Measurements from ENCODE around the gene PRKN.

PRKN gene

GRCh38 chr6:161654209-161654608 is 1073.4 kb downstream of the PRKN start:
- no peak for DNase-seq (ENCODE audit: low read depth)

DNA sequence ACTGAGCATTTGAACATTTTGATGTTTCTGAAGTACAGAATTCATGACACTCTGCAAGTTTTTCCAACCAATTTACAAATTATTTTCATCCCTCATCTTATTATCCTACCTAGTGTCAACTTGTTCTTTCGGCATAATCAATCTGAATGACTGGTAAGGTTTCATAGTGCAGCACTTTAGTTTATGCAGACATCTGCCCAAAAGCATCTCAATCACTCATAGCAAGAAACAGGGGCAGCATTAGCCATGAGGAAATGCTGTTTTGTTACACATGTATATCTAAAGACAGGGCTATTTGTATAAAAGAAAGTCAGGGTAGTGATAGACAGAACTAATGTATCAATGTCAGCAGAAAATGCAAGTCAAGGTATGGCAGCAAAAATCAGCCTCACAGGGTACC is 1075.6 kb downstream of the PRKN start:
- no peak for DNase-seq (ENCODE audit: low read depth)

- DNase-seq (ENCODE audit: low read depth) = no peak
Measured at GRCh38 chr6:161649841-161650240, 1077.7 kb downstream of the PRKN start.

DNA sequence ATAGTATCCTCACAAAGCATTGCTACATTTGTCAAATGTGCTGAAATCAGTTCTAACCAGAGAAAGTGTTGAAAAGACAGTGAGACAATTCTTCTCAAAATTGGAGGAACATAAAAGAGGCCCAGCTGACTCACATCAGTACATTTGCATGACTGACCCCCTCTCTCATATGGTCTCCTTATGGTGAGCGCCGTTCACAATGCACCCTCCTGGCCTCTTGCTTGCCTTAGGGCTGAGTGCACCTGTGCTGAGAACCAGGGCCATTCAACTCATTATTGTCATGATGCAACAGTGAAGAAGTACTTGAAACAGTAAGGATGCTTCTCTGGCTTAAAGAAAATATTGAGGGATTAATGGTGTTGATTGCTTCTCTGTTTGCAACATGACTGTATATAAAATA is 1078.5 kb downstream of the PRKN start:
- no peak for DNase-seq (ENCODE audit: low read depth)

- DNase-seq (ENCODE audit: low read depth) = no peak
Measured at GRCh38 chr6:161647234-161647633, 1080.3 kb downstream of the PRKN start.

GRCh38 chr6:161644521-161644920 is 1083.0 kb downstream of the PRKN start:
- DNase-seq (ENCODE audit: low read depth) = no peak

GRCh38 chr6:161641175-161641574 is 1086.4 kb downstream of the PRKN start:
- DNase-seq (ENCODE audit: low read depth) = no peak

DNA sequence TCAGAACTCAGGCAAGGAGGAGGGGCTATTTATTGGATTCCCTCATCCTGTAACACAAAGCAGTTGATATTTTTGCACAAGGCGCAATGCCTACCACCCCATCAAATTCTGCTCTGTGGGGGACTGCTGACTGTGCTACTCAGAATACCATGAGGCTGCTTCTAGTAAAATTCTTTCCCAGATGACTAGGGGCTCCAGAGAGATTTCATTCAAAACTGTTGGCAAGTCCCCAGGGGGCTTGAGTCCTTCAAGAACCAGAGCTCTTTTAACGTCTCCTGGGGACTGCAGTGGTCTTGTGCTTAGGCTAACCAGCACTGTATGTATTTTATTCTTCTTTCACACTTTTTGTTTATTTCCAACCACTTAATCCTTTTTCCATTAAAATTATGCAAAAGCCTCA is 1087.8 kb downstream of the PRKN start:
- DNase-seq (ENCODE audit: low read depth) = no peak

DNA sequence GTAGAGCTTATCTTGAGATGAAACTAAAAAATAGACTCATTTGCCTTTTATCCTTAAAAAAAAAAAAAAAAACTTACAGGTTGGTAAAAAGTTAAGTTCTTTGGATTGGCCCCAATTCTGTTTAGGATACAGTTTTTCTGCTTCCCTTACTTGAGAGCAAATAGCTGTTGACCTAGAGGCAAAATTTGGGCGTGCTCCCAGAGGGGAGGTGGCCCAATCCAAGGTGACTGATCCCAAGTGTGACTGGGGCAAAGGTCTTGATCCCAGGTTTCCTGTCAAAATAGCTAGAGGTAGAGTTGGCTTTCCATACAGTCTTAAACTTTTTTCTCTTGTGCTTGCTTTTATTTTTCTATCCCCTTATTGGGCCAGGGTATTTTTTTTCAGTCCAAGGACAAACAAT is 1089.9 kb downstream of the PRKN start:
- no peak for DNase-seq (ENCODE audit: low read depth)

DNA sequence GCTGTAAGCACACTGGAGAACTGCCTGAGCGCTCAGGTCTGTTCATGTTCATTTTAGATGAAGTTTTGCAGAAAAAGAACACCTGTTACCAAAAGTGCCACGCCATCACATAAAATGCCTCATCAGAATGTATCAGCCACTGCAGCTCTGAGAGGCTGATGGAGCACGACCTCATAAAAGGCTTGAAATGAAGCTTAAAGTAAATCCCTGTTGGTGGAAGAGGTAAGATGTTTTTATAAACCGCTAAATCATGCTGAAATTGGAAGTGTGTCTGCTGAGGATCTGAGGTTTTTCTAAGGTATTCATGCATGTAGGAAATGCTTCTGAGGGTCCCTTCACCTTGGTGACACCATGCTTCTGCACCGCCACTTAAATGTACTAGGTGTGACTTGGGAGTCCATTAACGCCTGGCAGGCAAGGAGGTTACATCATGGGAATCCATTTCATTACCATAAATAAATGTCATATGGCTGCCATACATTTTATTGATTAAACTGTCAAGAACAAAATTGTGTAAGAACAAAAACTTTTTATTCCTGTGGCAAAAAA is 1090.6 kb downstream of the PRKN start:
- DNase-seq (ENCODE audit: low read depth) = no peak

- DNase-seq (ENCODE audit: low read depth) = no peak
Measured at GRCh38 chr6:161635975-161636374, 1091.6 kb downstream of the PRKN start.

- no peak for DNase-seq (ENCODE audit: low read depth)
Measured at GRCh38 chr6:161634916-161635315, 1092.7 kb downstream of the PRKN start.

DNA sequence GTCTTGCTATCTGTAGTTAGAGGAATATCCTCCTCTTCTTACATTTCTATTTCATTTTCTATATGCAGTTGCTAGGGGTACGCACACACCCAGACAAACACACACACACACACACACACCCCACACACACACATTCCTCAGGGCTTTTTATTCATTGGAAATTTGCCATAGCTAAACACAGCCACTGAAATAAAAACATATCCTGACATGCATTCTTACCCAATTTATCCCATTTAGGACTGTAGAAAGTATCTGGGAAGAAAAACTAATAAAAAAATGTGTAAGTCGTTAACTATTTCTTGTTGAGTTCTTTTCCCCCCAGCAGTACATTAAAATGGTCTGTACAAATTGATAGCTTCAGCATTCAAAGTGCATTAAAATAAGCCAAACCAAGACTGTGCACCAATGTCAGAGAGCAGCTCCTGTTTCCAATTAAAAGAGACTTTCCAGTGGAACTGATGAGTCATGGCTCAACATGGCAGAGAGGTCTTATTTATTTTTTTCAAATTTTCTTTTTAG is 1095.8 kb downstream of the PRKN start:
- DNase-seq (ENCODE audit: low read depth) = no peak

GRCh38 chr6:161630674-161631073 is 1096.9 kb downstream of the PRKN start:
- DNase-seq (ENCODE audit: low read depth) = no peak

DNA sequence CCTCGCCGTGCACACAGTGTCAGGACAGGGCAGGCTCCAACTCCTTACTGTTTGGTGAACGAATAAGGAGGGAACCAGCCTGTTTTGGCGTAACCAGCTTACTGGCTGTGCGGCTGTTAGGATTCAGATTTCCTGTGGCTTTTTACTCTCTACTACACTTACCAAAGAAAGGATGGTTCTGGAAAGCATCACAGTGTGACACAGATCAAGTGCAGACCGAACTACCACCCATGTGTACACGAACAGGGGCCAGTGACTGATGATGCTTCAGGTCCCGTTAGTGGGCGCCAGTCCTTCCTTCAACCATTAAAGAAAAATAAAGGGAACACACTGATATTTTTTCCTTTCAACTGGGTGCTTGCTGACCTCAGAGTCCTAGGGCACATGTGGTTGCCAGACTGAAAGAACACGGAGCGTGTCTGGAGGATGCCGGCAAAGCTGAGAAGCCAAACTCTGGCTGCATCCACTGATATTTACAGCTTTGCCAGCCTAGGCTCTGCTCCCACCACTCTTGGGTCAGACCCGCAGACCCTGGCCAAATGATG is 1101.4 kb downstream of the PRKN start:
- no peak for DNase-seq (ENCODE audit: low read depth)

DNA sequence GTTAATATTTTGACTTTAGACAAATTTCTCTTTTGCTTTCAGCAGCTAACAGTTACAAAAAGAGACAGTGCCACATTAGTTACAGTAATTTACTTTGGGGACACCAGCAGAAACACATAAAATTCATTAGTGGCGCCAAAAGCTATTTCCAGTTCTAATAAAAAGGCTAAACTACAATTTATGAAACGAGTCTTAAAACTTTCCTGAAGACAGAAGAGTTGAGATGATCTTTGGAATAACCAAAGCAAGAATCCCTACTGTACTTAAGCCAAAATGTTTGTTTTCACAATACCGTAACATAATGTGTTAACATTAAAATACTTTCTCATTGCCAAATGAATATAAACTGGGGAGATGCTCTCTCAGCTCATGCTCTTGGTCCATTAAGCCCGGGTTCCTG is 1103.5 kb downstream of the PRKN start:
- DNase-seq (ENCODE audit: low read depth) = no peak

DNA sequence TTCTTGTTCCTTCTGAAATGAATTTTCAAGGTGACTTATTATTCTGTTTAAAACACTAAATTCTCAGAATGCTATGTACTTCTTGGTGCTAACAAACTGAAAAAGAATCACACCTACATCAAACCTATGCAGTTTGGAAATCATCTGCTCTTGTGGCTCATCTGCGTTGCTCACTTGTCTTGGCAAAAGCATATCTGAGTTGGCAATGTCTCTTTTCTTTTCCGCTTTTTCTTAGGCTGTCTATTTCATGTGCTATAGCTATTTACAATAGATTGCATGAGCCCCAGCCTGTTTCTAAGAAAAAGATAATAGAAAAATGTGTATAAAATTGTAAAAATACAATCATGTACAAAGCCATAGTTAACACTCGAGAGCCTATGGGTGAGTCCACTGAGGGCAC is 1104.8 kb downstream of the PRKN start:
- no peak for DNase-seq (ENCODE audit: low read depth)

GRCh38 chr6:161618831-161619454 is 1108.6 kb downstream of the PRKN start:
- DNase-seq (ENCODE audit: low read depth) = no peak

GRCh38 chr6:161613711-161614110 is 1113.9 kb downstream of the PRKN start:
- DNase-seq (ENCODE audit: low read depth) = no peak

GRCh38 chr6:161608771-161609170 is 1118.8 kb downstream of the PRKN start:
- no peak for DNase-seq (ENCODE audit: low read depth)

GRCh38 chr6:161607696-161608297 is 1119.8 kb downstream of the PRKN start:
- no peak for DNase-seq (ENCODE audit: low read depth)

DNA sequence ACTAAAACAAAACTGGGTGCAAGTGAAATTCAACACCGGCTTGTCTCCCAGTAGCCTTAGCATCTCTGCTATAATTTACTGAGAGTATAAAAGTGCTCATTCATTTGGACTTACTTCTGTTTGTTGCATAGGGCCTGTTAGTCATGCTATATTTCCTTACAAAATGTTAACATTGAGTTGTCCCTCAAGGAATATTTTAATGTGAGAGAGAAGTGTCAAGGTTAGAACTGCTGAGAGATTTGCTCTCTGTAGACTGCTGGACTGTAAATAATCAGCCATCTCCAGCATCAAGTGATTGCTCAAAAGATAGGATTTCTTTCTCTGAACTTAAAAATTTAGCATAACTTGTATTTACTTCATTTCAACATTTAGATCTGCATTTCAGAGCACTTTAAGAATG is 1125.2 kb downstream of the PRKN start:
- no peak for DNase-seq (ENCODE audit: low read depth)

- DNase-seq (ENCODE audit: low read depth) = no peak
Measured at GRCh38 chr6:161598896-161599295, 1128.7 kb downstream of the PRKN start.

Data from stimulated activated CD8-positive, alpha-beta memory T cell treated with anti-CD3 and anti-CD28 coated beads, Interleukin-12 subunit alpha, Interleukin-12 subunit beta, amount 100 ng/mL, for 4 hours (primary cell).